Smooth muscle cell (in vitro differentiated cells): ENCODE results near the gene IRF8. TPM values are rescaled to one million over a fixed set of nuclear protein-coding genes. Genes with fewer than 3 reads are reported as not detected.

Experiments
- DNase-seq: peaks from one replicate; lab custom pipeline; 2025; ENCODE audit not compliant: unreplicated experiment; lab: John Stamatoyannopoulos, UW
- H2AFZ ChIP-seq: fragments of 200-600 bp; sonication (generic); 2 replicates; pipeline ENCODE4 v1.6.0; 2016; ENCODE audit warnings: antibody characterized with exemption, low read depth, mild to moderate bottlenecking
- H3F3A ChIP-seq: fragments of 200-600 bp; sonication (generic); 2 replicates; pipeline ENCODE4 v1.6.0; 2017; ENCODE audit warnings: antibody characterized with exemption, low read depth
- H3K27ac ChIP-seq: fragments of 200-600 bp; sonication (generic); 2 replicates; pipeline ENCODE4 v1.5.1; 2016; ENCODE audit warnings: low read depth, mild to moderate bottlenecking
- H3K27me3 ChIP-seq: fragments of 200-600 bp; sonication (generic); 2 replicates; pipeline ENCODE4 v1.6.1; 2016; ENCODE audit warnings: low read depth, mild to moderate bottlenecking
- H3K36me3 ChIP-seq: fragments of 200-600 bp; sonication (generic); 2 replicates; pipeline ENCODE4 v1.5.1; 2016; ENCODE audit warnings: low read depth
- H3K4me1 ChIP-seq: fragments of 200-600 bp; sonication (generic); 2 replicates; pipeline ENCODE4 v1.5.1; 2016; ENCODE audit warnings: low read depth
- H3K4me2 ChIP-seq: fragments of 200-600 bp; sonication (generic); 2 replicates; pipeline ENCODE4 v1.6.0; 2016; ENCODE audit warnings: mild to moderate bottlenecking
- H3K4me3 ChIP-seq: fragments of 200-600 bp; sonication (generic); 2 replicates; pipeline ENCODE4 v1.5.1; 2016; ENCODE audit warnings: mild to moderate bottlenecking
- H3K79me2 ChIP-seq: fragments of 200-600 bp; sonication (generic); 2 replicates; pipeline ENCODE4 v1.6.0; 2016; ENCODE audit warnings: low read depth, mild to moderate bottlenecking
- H3K9ac ChIP-seq: fragments of 200-600 bp; sonication (generic); 2 replicates; pipeline ENCODE4 v1.6.0; 2016; ENCODE audit warnings: low read depth
- H3K9me3 ChIP-seq: fragments of 200-600 bp; sonication (generic); replicated peaks from 2 replicates; pipeline ENCODE4 v1.5.1; 2016; ENCODE audit warnings: low read depth
- H4K20me1 ChIP-seq: fragments of 200-600 bp; sonication (generic); 2 replicates; pipeline ENCODE4 v1.6.0; 2016; ENCODE audit warnings: low read depth
- WGBS: methylation state at CpG from one replicate; pipeline ENCODE4 v1.1.7; 2016; ENCODE audit warnings: low lambda C conversion rate; 5-methylcytosine and 5-hydroxymethylcytosine counted together
- polyA plus RNA-seq: library from polyadenylated mRNA; unstranded; fragments of >200 nt; fragmentation: Nextera tagmentation; extraction: Ambion mirVana; gene quantifications from 2 replicates; pipeline ENCODE4 v1.2.1, GENCODE V29; 2016
- total RNA-seq: library from RNA; depleted of rRNA; stranded (reverse); fragments of >200 nt; gene quantifications from 2 replicates; pipeline ENCODE4 v1.2.3, GENCODE V29; 2014
- TF ChIP-seq, protein P1 (sequence below): fragments of 200-600 bp; sonication (generic); IDR thresholded peaks from 2 replicates; pipeline ENCODE4 v1.5.1; 2017; ENCODE audit warnings: borderline replicate concordance, mild to moderate bottlenecking, antibody characterized with exemption; ENCODE audit not compliant: insufficient read depth, poor library complexity, severe bottlenecking

The IRF8 gene
- total and polyA plus RNA-seq, 2 experiments from 2014 or later, result 0.88 to 3.4 TPM

DNA sequence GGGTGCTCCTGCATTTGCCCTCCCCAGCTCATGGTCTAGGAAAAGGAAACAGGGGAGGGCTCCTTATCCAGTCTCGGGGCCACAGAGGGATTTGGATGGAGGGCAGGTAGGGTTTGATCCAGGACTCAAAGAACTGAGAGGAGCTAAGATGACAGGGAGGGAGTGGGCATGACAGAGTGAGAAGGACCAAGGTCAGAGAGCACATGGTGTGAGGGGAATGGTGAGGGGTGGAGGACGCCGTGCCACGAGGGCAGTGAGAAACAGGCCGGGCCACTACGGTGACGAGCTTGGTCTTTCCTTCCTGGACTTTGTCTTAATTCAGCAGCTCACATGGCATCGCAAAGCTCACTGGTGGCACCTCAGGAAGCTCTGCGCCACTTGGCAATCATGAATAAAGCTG, 35.2 kb downstream of the IRF8 start:
- no peaks in the 10 kb centered on the region for H4K20me1 ChIP-seq
- no peaks in the 10 kb centered on the region for H3K4me1 ChIP-seq
- H3K9me3 ChIP-seq, result no peaks in the 10 kb centered on the region
- TF ChIP-seq, protein P1, sequence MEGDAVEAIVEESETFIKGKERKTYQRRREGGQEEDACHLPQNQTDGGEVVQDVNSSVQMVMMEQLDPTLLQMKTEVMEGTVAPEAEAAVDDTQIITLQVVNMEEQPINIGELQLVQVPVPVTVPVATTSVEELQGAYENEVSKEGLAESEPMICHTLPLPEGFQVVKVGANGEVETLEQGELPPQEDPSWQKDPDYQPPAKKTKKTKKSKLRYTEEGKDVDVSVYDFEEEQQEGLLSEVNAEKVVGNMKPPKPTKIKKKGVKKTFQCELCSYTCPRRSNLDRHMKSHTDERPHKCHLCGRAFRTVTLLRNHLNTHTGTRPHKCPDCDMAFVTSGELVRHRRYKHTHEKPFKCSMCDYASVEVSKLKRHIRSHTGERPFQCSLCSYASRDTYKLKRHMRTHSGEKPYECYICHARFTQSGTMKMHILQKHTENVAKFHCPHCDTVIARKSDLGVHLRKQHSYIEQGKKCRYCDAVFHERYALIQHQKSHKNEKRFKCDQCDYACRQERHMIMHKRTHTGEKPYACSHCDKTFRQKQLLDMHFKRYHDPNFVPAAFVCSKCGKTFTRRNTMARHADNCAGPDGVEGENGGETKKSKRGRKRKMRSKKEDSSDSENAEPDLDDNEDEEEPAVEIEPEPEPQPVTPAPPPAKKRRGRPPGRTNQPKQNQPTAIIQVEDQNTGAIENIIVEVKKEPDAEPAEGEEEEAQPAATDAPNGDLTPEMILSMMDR, result no peak
- no peaks in the 10 kb centered on the region for H3K27me3 ChIP-seq
- H3K4me2 ChIP-seq, result no peak overlapping the region
- 100% methylated on average over 9 of the region's 9 CpGs for WGBS
- no peak overlapping the region for H3K27ac ChIP-seq
- no peak for DNase-seq
- no peaks in the 10 kb centered on the region for H3K79me2 ChIP-seq
- no peaks in the 10 kb centered on the region for H3F3A ChIP-seq
- no peaks in the 10 kb centered on the region for H3K36me3 ChIP-seq
- no peak overlapping the region for H3K4me3 ChIP-seq
- no peak overlapping the region for H2AFZ ChIP-seq
- no peak overlapping the region for H3K9ac ChIP-seq

DNA sequence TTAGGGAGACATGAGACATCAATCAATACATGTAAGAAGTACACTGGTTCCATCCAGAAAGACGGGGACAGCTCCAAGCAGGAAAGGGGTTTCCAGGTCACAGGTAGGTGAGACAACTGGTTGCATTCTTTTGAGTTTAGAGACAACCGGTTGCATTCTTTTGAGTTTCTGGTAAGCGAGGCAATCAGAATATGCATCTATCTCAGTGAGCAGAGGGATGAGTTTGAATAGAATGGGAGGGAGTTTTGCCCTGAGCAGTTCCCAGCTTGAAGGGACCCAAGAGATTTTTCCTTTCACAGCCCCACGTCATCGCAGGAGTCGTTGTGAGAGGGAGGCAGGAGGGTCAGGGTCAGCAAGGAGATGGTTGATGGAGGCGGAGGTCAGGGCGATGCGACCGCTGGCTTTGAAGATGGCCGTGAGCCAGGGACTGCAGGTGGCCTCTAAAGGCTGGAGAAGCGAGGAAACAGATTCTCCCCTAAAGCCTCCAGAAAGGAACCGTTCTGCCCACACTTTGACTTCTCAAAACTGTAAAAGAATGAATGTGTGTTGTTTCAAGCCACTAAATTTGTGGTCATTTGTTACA, 36.5 kb downstream of the IRF8 start:
- Histone ChIP-seq H3K4me2 (no peak overlapping the region), H3K4me3 (no peak overlapping the region), H3F3A (no peaks in the 10 kb centered on the region), H3K9me3 (no peaks in the 10 kb centered on the region), H3K36me3 (no peaks in the 10 kb centered on the region), H3K4me1 (no peaks in the 10 kb centered on the region), H2AFZ (no peak overlapping the region), H3K27ac (no peak overlapping the region), H3K9ac (no peak overlapping the region), H4K20me1 (no peaks in the 10 kb centered on the region), H3K27me3 (no peaks in the 10 kb centered on the region), H3K79me2 (no peaks in the 10 kb centered on the region)
- TF ChIP-seq, protein P1, result no peak
- 70% methylated on average over 13 of the region's 13 CpGs for WGBS
- DNase-seq, result no peak

DNA sequence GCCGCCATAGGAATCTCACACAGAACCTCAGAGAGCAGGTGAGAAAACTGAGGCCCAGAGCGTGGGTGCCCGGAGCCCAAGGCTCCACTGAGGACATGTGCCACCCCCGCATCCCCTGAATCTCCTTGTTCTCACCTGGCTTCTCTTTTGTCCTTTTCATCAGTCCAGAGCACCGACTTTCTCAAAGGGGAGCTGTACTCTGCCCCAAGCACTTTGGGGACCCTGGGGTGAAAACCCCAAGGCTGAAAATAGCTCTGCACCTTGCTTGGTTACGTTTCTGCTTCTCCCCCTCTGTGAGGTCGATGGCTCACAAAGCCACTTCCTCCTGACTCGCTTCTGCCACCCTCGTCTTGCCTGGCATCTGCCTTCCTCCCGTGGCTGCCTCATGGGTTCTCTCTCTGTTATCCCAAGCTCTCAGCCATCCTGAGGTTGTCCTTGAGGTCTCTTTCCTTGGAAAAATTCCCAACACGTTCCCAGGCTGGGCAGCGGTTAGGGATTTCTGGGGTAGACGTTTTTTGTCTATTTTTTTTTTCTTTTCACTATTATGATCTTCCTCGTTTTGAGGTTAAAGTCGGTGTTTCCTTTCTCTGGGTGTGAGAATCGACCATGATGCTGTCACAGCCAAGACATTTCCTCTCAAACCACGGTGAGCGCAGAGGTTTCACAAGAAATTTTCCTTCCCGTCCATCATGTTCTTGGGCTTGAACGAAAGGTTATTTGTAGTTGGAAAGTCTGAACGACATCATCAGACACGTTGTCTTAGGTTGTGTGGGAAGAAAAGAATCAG, 37.2 kb downstream of the IRF8 start:
- TF ChIP-seq, protein P1, result no peak
- 72% methylated on average over 22 of the region's 22 CpGs for WGBS
- no peaks in the 10 kb centered on the region for H3K4me1 ChIP-seq

DNA sequence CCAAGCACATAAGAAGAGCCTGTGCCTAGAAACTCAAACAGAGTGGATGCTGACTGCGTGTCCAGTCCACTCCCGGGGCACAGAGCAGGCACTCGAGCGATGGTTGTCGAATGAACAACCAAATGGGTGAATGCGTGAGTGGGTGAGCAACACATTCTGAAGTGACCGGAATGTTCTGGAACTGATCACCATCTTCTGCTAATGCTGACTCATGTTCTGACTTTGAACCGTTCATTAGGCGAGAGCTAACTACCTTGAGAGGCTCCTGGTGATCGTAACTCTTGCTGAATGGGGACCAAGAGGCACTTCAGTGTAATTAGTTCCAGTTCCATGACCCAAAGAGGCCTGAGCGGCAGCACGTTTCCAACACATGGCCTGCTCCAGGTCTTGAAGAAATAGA, 37.9 kb downstream of the IRF8 start:
- Histone ChIP-seq H3K79me2 (no peaks in the 10 kb centered on the region), H3K27ac (no peak overlapping the region), H3K9ac (no peak overlapping the region), H3K4me3 (no peak overlapping the region), H3K9me3 (no peaks in the 10 kb centered on the region), H3K36me3 (no peaks in the 10 kb centered on the region), H3F3A (no peaks in the 10 kb centered on the region), H4K20me1 (no peaks in the 10 kb centered on the region), H3K4me1 (no peaks in the 10 kb centered on the region), H3K27me3 (peaks cover under 1% of the 10 kb centered on the region), H2AFZ (no peak overlapping the region), H3K4me2 (no peak overlapping the region)
- WGBS, result 71% methylated on average over 12 of the region's 12 CpGs
- TF ChIP-seq, protein P1, result no peak
- no peak for DNase-seq

More for the DNA sequence above, 37.2 kb downstream of the IRF8 start:
- Histone ChIP-seq H3K4me3 (no peak overlapping the region), H3K36me3 (no peaks in the 10 kb centered on the region), H3K79me2 (no peaks in the 10 kb centered on the region), H2AFZ (no peak overlapping the region), H3F3A (no peaks in the 10 kb centered on the region), H3K9ac (no peak overlapping the region), H3K4me2 (no peak overlapping the region), H3K27ac (no peak overlapping the region), H3K27me3 (no peaks in the 10 kb centered on the region), H4K20me1 (no peaks in the 10 kb centered on the region), H3K9me3 (no peaks in the 10 kb centered on the region)
- DNase-seq, result no peak
